ENCODE measurements around the gene DHRS11. TPM values are rescaled to one million over a fixed set of nuclear protein-coding genes. Genes with fewer than 3 reads are reported as not detected.

DHRS11 gene, protein sequence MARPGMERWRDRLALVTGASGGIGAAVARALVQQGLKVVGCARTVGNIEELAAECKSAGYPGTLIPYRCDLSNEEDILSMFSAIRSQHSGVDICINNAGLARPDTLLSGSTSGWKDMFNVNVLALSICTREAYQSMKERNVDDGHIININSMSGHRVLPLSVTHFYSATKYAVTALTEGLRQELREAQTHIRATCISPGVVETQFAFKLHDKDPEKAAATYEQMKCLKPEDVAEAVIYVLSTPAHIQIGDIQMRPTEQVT
- total RNA-seq (2012; rRNA removed): 4.7 and 7.0 TPM in 2 replicates
- 14.5 and 14.6 TPM in 2 replicates for polyA plus RNA-seq (2012; rRNA removed)
- 9.2 and 13.0 TPM in 2 replicates for polyA plus RNA-seq (2012; cell fraction: cytosol; rRNA removed)
- polyA plus RNA-seq (2012; cell fraction: nucleus; rRNA removed; ENCODE audit: low replicate concordance): 33.5 and 35.9 TPM in 2 replicates
- Bru-seq, nascent RNA: percentile 63 among the genes with signal in this experiment
- BruChase-seq, experiment 1, labeled RNA remaining after a 6-hour chase: percentile 62 among the genes with signal in this experiment
- percentile 65 among the genes with signal in this experiment for BruChase-seq, experiment 2, labeled RNA remaining after a 2-hour chase
- long read RNA-seq, transcript DHRS11-215 (7 exons, 1,598 nt): major isoform, 6 of 12 reads
- long read RNA-seq, partial matches to known transcripts: 0 of 12 reads
- long read RNA-seq, other reads (novel, unspliced or antisense): 6 of 12 reads

DNA sequence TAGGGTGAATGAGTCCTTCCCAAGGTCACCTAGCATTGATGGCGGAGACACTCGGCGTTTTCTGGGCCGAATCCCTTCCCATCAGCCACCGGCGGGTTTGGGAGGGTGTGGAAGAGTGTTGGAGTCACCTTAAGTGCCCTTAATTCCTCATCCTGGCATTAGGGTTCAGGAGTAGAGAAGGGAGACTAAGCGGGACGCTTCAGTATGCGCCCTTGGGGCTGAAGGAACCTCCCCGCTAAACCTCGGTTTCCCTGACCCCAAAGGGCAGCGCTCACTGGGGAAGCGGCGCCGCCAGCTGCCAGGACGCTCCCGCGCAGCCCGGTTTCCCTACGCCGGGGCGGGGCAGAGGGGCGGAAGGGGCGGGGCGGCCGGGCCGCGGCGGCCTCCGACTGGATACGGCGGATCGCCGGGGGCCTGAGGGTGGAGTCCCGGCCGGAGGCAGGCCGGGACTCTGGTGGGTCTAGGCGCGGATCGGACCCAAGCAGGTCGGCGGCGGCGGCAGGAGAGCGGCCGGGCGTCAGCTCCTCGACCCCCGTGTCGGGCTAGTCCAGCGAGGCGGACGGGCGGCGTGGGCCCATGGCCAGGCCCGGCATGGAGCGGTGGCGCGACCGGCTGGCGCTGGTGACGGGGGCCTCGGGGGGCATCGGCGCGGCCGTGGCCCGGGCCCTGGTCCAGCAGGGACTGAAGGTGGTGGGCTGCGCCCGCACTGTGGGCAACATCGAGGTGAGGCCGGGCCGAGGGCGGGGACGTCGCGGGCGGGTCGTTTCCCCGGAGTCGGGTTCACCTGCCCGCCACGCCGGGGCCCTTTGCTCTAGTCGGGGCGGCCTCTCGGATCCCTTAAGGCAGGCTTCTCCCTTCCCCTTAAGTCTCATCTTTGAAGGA lies at the start of gene DHRS11:
TSS of gene DHRS11 (plus strand) at position 446 of the 882 bp plus-strand sequence. CDS start at position 577, 131 bp downstream.
- POLR2A ChIA-PET (ENCODE audit: unreplicated experiment): interaction anchor here (0.6 kb wide), 1 partner anchor 694 kb away, joined by 3 read pairs; no protein-coding TSS in a partner anchor
- Histone ChIP-seq H3K27me3 (ENCODE audit: control insufficient read depth, insufficient read depth, low read length) (no peaks in the 10 kb centered on the region), H3K36me3 (ENCODE audit: control insufficient read depth, insufficient read depth, low read length) (peaks cover 21% of the 10 kb centered on the region)
- TF ChIP-seq MAZ (IDR thresholded peaks at IDR 0.05; ENCODE audit: borderline replicate concordance, low read depth, low read length): peak; percentile 65; the same call in 1 of the 2 replicates
- TF ChIP-seq CHD1 (IDR thresholded peaks at IDR 0.05; ENCODE audit: low read depth, low read length): no peak
- TF ChIP-seq FOS (IDR thresholded peaks at IDR 0.05; ENCODE audit: low read depth, low read length): no peak
- no peak for TF ChIP-seq CEBPB (IDR thresholded peaks at IDR 0.05; ENCODE audit: low read depth, low read length)
- TF ChIP-seq SMC3 (IDR thresholded peaks at IDR 0.05; ENCODE audit: low read depth, low read length): no peak
- TF ChIP-seq RFX5 (IDR thresholded peaks at IDR 0.05; ENCODE audit: low read depth, low read length): no peak
- no peak for TF ChIP-seq BHLHE40 (IDR thresholded peaks at IDR 0.05; ENCODE audit: low read depth, low read length)
- TF ChIP-seq USF2 (IDR thresholded peaks at IDR 0.05; ENCODE audit: low read depth, low read length): no peak
- no peak for TF ChIP-seq RCOR1 (IDR thresholded peaks at IDR 0.05; ENCODE audit: insufficient replicate concordance, low read length)
- peak; percentile 13; the same call in 1 of the 2 replicates for TF ChIP-seq MXI1 (IDR thresholded peaks at IDR 0.05; ENCODE audit: borderline replicate concordance, low read depth, low read length)
- TF ChIP-seq MAFK (IDR thresholded peaks at IDR 0.05; ENCODE audit: low read depth, low read length): no peak
- TF ChIP-seq POLR2A (IDR thresholded peaks at IDR 0.05; ENCODE audit: low read depth, low read length): no peak
- TF ChIP-seq RAD21 (IDR thresholded peaks at IDR 0.05; ENCODE audit: low read length): no peak

More for the DNA sequence above, at the start of gene DHRS11:
- H3K56ac ChIP-seq (ENCODE audit: extremely low read depth, insufficient read depth, low read length): no peak within 1 kb of the TSS
- CTCF ChIA-PET: no interaction called here
- no TSS peak for BruUV-seq (replicated peaks)
- peak within 1 kb of the TSS; percentile 41 for H2BK5ac ChIP-seq (ENCODE audit: low read depth, low read length, poor library complexity, severe bottlenecking)
- H2AK5ac ChIP-seq (ENCODE audit: low read depth, low read length): peak within 1 kb of the TSS; percentile 45
- in situ Hi-C loops (cut with MboI; ENCODE audit: low sequenced_read_pairs) (no loop called here), dilution Hi-C loops (cut with HindIII; ENCODE audit: low sequenced_read_pairs, unreplicated experiment) (no loop called here), intact Hi-C loops (cut with micrococcal nuclease) (no loop called here)
- H4K91ac ChIP-seq (ENCODE audit: insufficient read depth, low read depth, low read length): peak within 1 kb of the TSS; percentile 7; the same call in 1 of the 2 replicates
- 0% methylated on average over 40 of the region's 87 CpGs; no CpG with 5 or more reads in 1 of the 2 experiments for WGBS, 2 experiments (ENCODE audit: extremely low coverage in 2 of 2, insufficient read length in 1 of 2)
- DNase-seq: peak; percentile 64
- H2BK120ac ChIP-seq (ENCODE audit: low read depth, low read length): no peak within 1 kb of the TSS
- H2AFZ ChIP-seq (replicated peaks; ENCODE audit: low read length, poor library complexity): peak within 1 kb of the TSS; percentile 91
- peak; percentile 97 for ATAC-seq (ENCODE audit: low read depth)
- peak within 1 kb of the TSS; percentile 69 for H3K9ac ChIP-seq (ENCODE audit: low read depth, low read length)
- peak within 1 kb of the TSS; percentile 91 for H2AK9ac ChIP-seq (replicated peaks; ENCODE audit: low read depth, low read length, poor library complexity)
- peaks cover 23 to 46% of the 10 kb centered on the region in 2 experiments for H3K79me1 ChIP-seq (ENCODE audit: low read depth in 1 of 2, low read length in 2 of 2)
- H2BK20ac ChIP-seq (ENCODE audit: low read depth, low read length): no peak within 1 kb of the TSS
- no peaks in the 10 kb centered on the region for H3K9me3 ChIP-seq (ENCODE audit: control insufficient read depth, insufficient read depth, low read length)
- H3K27ac ChIP-seq (ENCODE audit: insufficient read depth, low read length): peak within 1 kb of the TSS; percentile 64
- H3K18ac ChIP-seq (ENCODE audit: low read depth, low read length): no peak within 1 kb of the TSS
- peak within 1 kb of the TSS; percentile 30; the same call in 1 of the 2 replicates for H3K4ac ChIP-seq (ENCODE audit: low read depth, low read length)
- peaks cover 5% of the 10 kb centered on the region for H3K4me1 ChIP-seq (ENCODE audit: control insufficient read depth, insufficient read depth, low read length)
- H3K4me3 ChIP-seq (ENCODE audit: insufficient read depth, low read depth, low read length): peak within 1 kb of the TSS; percentile 93
- peak within 1 kb of the TSS; percentile 49 to 59; a peak in 3 of 4 replicates for H4K8ac ChIP-seq (ENCODE audit: low read depth in 2 of 2, low read length in 2 of 2)
- H3K9me1 ChIP-seq (ENCODE audit: insufficient read depth, low read length): peaks cover 21% of the 10 kb centered on the region
- H3K23ac ChIP-seq (ENCODE audit: low read depth, low read length): peak within 1 kb of the TSS; percentile 84
- peaks cover 9% of the 10 kb centered on the region; the same call in 1 of the 2 replicates for H4K20me1 ChIP-seq (ENCODE audit: insufficient read depth, low read length)
- peak within 1 kb of the TSS; percentile 99 for H3K4me2 ChIP-seq (ENCODE audit: low read depth, low read length)
- H4K5ac ChIP-seq (ENCODE audit: low read depth, low read length): no peak within 1 kb of the TSS
- H2BK15ac ChIP-seq (ENCODE audit: low read depth, low read length): no peak within 1 kb of the TSS
- peak within 1 kb of the TSS; percentile 63 for H3K14ac ChIP-seq (replicated peaks; ENCODE audit: low read depth, low read length)
